HG03565 (cell line): ENCODE results near the gene DDR1.

ENCODE experiments used
- ATAC-seq: cut with Tn5 transposase; IDR thresholded peaks from one replicate; pipeline ENCODE4 v1.9.1; 2021; ENCODE audit warnings: mild to moderate bottlenecking, moderate library complexity; ENCODE audit not compliant: unreplicated experiment

DDR1 gene

GRCh38 chr6:30942338-30943060, 58.2 kb downstream of the DDR1 start:
- no peak for ATAC-seq

- ATAC-seq = no peak
These were observed 59.7 kb downstream of the DDR1 start for GRCh38 chr6:30944051-30944450.

- no peak for ATAC-seq
These were observed 61.0 kb downstream of the DDR1 start for GRCh38 chr6:30945281-30945680.

DNA sequence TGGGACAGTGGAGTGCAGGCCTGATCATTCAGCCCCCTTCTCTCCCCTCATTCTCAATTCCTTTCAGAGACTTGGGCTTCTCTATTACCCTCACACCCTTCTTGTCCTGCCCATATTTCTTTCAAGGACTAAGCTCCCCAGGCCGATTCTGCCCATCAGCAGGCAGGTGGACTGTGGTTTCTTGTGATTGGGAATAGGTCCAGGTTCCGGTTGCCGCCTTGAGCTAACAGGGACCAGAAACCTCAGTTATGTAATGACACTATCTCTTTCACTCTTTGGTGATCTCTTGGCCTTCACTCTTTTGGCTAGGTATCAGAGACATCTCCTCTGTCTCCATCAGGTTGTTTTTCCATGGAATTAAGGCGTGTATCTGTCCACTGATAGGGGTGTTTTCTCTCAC, 62.9 kb downstream of the DDR1 start:
- no peak for ATAC-seq

- ATAC-seq = no peak
These were observed 64.5 kb downstream of the DDR1 start for GRCh38 chr6:30948811-30949210.
